Liver (tissue), 9 donors: ENCODE data around the gene SMAD6. TPM values are rescaled to one million over a fixed set of nuclear protein-coding genes. Genes with fewer than 3 reads are reported as not detected.

Experiments used
- DNase-seq: peaks from one replicate; pipeline ENCODE4 v3.0.0-alpha.2; 2017; ENCODE audit warnings: low spot score
- H3K27ac ChIP-seq, 2 donors: one replicate each; pipeline ENCODE4 v1.7.0; 2013; ENCODE audit warnings: inconsistent platforms in 2 of 2, low read length in 2 of 2, control low read depth in 1 of 2, low read depth in 1 of 2, mild to moderate bottlenecking in 1 of 2
- H3K27me3 ChIP-seq, 4 donors: one replicate each; pipeline versions ENCODE4 v1.6.1 to v1.7.0; 2013; ENCODE audit warnings: low read length in 3 of 4, inconsistent platforms in 1 of 4, mild to moderate bottlenecking in 1 of 4, moderate library complexity in 1 of 4; ENCODE audit not compliant: control insufficient read depth in 4 of 4, insufficient read depth in 4 of 4
- H3K36me3 ChIP-seq, 4 donors: one replicate each; pipeline versions ENCODE4 v1.6.1 to v1.7.0; 2013; ENCODE audit warnings: low read length in 3 of 4, mild to moderate bottlenecking in 3 of 4, low read depth in 1 of 4, moderate library complexity in 1 of 4; ENCODE audit not compliant: control insufficient read depth in 4 of 4, insufficient read depth in 3 of 4
- H3K4me1 ChIP-seq, 4 donors: one replicate each; pipeline versions ENCODE4 v1.6.1 to v1.7.0; 2013; ENCODE audit warnings: low read length in 3 of 4, mild to moderate bottlenecking in 3 of 4, moderate library complexity in 1 of 4; ENCODE audit not compliant: control insufficient read depth in 4 of 4, insufficient read depth in 4 of 4
- H3K4me3 ChIP-seq, 3 donors: one replicate each; pipeline versions ENCODE4 v1.6.1 to v1.7.0; 2013; ENCODE audit warnings: low read length in 3 of 3, control low read depth in 1 of 3, low read depth in 1 of 3, mild to moderate bottlenecking in 1 of 3
- H3K9ac ChIP-seq, 2 donors: one replicate each; pipeline ENCODE4 v1.7.0; 2013; ENCODE audit warnings: low read length in 2 of 2, mild to moderate bottlenecking in 2 of 2, moderate library complexity in 2 of 2, control low read depth in 1 of 2, low read depth in 1 of 2
- H3K9me3 ChIP-seq, 4 donors: one replicate each; pipeline versions ENCODE4 v1.6.1 to v1.7.0; 2013; ENCODE audit warnings: low read length in 3 of 4; ENCODE audit not compliant: control insufficient read depth in 4 of 4
- ATF3 ChIP-seq: IDR thresholded peaks from 2 replicates; pipeline ENCODE4 v1.6.1; 2016; ENCODE audit warnings: antibody characterized with exemption
- CTCF ChIP-seq: fragments of 150-350 bp; IDR thresholded peaks from 2 replicates; pipeline ENCODE4 v1.5.1; 2017; ENCODE audit warnings: improper control_type of control experiment, low read depth, low read length; ENCODE audit not compliant: missing input control
- EGR1 ChIP-seq, 2 donors: IDR thresholded peaks; 2 replicates each; pipeline ENCODE4 v1.6.1; 2016 to 2018; ENCODE audit warnings: antibody characterized with exemption in 2 of 2, low read depth in 2 of 2
- FOXA1 ChIP-seq: IDR thresholded peaks from 2 replicates; pipeline ENCODE4 v1.6.1; 2016; ENCODE audit warnings: antibody characterized with exemption
- FOXA2 ChIP-seq: IDR thresholded peaks from 2 replicates; pipeline ENCODE4 v1.6.1; 2016; ENCODE audit warnings: antibody characterized with exemption
- GABPA ChIP-seq, 2 donors: IDR thresholded peaks in 1 of 2; conservative IDR thresholded peaks in 1 of 2; 2 replicates each; pipeline ENCODE4 v1.6.1; 2016; ENCODE audit warnings: antibody characterized with exemption in 2 of 2, mild to moderate bottlenecking in 1 of 2, moderate library complexity in 1 of 2
- HNF4A ChIP-seq, 2 donors: conservative IDR thresholded peaks; 2 replicates each; pipeline ENCODE4 v1.6.1; 2016; ENCODE audit warnings: antibody characterized with exemption in 2 of 2, mild to moderate bottlenecking in 2 of 2
- HNF4G ChIP-seq: IDR thresholded peaks from 2 replicates; pipeline ENCODE4 v1.6.1; 2016; ENCODE audit warnings: antibody characterized with exemption
- JUND ChIP-seq, 2 donors: IDR thresholded peaks; 2 replicates each; pipeline ENCODE4 v1.6.1; 2016; ENCODE audit warnings: antibody characterized with exemption in 2 of 2
- MAX ChIP-seq: IDR thresholded peaks from 2 replicates; pipeline ENCODE4 v1.6.1; 2016; ENCODE audit warnings: antibody characterized with exemption
- NR2F2 ChIP-seq: IDR thresholded peaks from 2 replicates; pipeline ENCODE4 v1.6.1; 2016; ENCODE audit warnings: antibody characterized with exemption
- RAD21 ChIP-seq, 2 donors: IDR thresholded peaks; 2 replicates each; pipeline ENCODE4 v1.6.1; 2016; ENCODE audit warnings: antibody characterized with exemption in 2 of 2, mild to moderate bottlenecking in 2 of 2
- RXRA ChIP-seq, 2 donors: IDR thresholded peaks; 2 replicates each; pipeline ENCODE4 v1.6.1; 2017 to 2018; ENCODE audit warnings: antibody characterized with exemption in 2 of 2, mild to moderate bottlenecking in 1 of 2
- TAF1 ChIP-seq: conservative IDR thresholded peaks from 2 replicates; pipeline ENCODE4 v1.6.1; 2016; ENCODE audit warnings: antibody characterized with exemption, mild to moderate bottlenecking
- YY1 ChIP-seq: IDR thresholded peaks from 2 replicates; pipeline ENCODE4 v1.6.1; 2016; ENCODE audit warnings: antibody characterized with exemption, mild to moderate bottlenecking
- WGBS: extraction: QIAGEN DNeasy Blood & Tissue Kit; methylation state at CpG from one replicate; pipeline ENCODE4 v1.1.7; 2013; 5-methylcytosine and 5-hydroxymethylcytosine counted together
- polyA plus RNA-seq, 2 donors: library from polyadenylated mRNA; stranded (reverse) in 1 of 2; unstranded in 1 of 2; fragments of 200-250 nt in 1 of 2; fragments of >200 nt in 1 of 2; fragmentation: Nextera tagmentation in 1 of 2; extraction: Ambion mirVana in 1 of 2; gene quantifications; one replicate each; pipeline versions ENCODE4 v1.2.1 to v1.2.3, GENCODE V29; 2013 to 2015
- total RNA-seq, 2 donors: library from RNA; depleted of rRNA; stranded (reverse); fragments of >200 nt; gene quantifications; one replicate each; pipeline ENCODE4 v1.2.3, GENCODE V29; 2014
- TF ChIP-seq, protein P1 (sequence below): IDR thresholded peaks from 2 replicates; pipeline ENCODE4 v1.6.1; 2016; ENCODE audit warnings: antibody characterized with exemption, mild to moderate bottlenecking
- donor health status: healthy.
- donor health status: healthy.
- donor health status: healthy.
- donor health status: healthy.
- donor health status: healthy.

Gene SMAD6
- total and polyA plus RNA-seq, 4 donors = 1.2 to 15.1 (median 11.0) TPM

DNA sequence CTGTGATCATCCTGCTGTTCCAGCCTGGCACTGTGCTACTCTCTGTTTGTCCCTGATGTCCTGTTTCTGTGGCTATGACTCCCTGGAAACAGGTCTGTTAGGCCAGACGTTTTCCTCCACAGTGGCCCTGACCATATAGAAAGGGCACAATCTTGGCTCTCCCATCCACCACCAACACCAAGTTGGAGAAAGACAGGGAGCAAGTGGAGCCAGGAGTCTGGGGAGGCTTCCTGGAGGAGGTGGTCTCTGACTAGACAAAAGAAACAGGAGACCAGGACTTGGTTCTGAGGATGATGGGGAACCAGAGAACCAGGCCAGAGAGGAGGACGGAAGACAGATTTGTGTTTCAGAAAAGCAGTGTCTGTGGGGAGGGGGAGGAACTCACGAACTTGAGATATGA is 49.2 kb upstream of the SMAD6 start:
- peaks cover 25 to 77% (median 56%) of the 10 kb centered on the region in 4 donors for H3K4me1 ChIP-seq
- H3K4me3 ChIP-seq = no peak overlapping the region
- WGBS = 57% methylated on average over 3 of the region's 3 CpGs
- H3K27ac ChIP-seq = peak overlapping the region; percentile 63 to 85
- H3K9ac ChIP-seq = peak overlapping the region; percentile 31 to 43
- no peak for DNase-seq
- no peaks in the 10 kb centered on the region for H3K36me3 ChIP-seq
- H3K27me3 ChIP-seq = no peaks in the 10 kb centered on the region
- no peaks in the 10 kb centered on the region for H3K9me3 ChIP-seq
- TF ChIP-seq YY1 (no peak), RAD21 (IDR thresholded peaks at IDR 0.05) (no peak), JUND (IDR thresholded peaks at IDR 0.05) (no peak), FOXA1 (no peak), MAX (no peak), NR2F2 (no peak), TAF1 (no peak), CTCF (no peak), FOXA2 (no peak), HNF4G (no peak), ATF3 (no peak)
- TF ChIP-seq, protein P1, sequence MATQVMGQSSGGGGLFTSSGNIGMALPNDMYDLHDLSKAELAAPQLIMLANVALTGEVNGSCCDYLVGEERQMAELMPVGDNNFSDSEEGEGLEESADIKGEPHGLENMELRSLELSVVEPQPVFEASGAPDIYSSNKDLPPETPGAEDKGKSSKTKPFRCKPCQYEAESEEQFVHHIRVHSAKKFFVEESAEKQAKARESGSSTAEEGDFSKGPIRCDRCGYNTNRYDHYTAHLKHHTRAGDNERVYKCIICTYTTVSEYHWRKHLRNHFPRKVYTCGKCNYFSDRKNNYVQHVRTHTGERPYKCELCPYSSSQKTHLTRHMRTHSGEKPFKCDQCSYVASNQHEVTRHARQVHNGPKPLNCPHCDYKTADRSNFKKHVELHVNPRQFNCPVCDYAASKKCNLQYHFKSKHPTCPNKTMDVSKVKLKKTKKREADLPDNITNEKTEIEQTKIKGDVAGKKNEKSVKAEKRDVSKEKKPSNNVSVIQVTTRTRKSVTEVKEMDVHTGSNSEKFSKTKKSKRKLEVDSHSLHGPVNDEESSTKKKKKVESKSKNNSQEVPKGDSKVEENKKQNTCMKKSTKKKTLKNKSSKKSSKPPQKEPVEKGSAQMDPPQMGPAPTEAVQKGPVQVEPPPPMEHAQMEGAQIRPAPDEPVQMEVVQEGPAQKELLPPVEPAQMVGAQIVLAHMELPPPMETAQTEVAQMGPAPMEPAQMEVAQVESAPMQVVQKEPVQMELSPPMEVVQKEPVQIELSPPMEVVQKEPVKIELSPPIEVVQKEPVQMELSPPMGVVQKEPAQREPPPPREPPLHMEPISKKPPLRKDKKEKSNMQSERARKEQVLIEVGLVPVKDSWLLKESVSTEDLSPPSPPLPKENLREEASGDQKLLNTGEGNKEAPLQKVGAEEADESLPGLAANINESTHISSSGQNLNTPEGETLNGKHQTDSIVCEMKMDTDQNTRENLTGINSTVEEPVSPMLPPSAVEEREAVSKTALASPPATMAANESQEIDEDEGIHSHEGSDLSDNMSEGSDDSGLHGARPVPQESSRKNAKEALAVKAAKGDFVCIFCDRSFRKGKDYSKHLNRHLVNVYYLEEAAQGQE = no peak

- H3K9ac ChIP-seq = peak overlapping the region in 1 of 2 donors; percentile 43
- TF ChIP-seq HNF4A (conservative IDR thresholded peaks at IDR 0.05) (no peak), TAF1 (no peak)
- H3K27me3 ChIP-seq = no peaks in the 10 kb centered on the region
- no peaks in the 10 kb centered on the region for H3K9me3 ChIP-seq
- H3K4me3 ChIP-seq = no peak overlapping the region
- DNase-seq = no peak
- H3K27ac ChIP-seq = peak overlapping the region; percentile 63 to 85
- peaks cover 25 to 74% (median 53%) of the 10 kb centered on the region in 4 donors for H3K4me1 ChIP-seq
- no peaks in the 10 kb centered on the region for H3K36me3 ChIP-seq
- 90% methylated on average over 6 of the region's 6 CpGs for WGBS
These were observed 48.6 kb upstream of the SMAD6 start for GRCh38 chr15:66653398-66653797.

- WGBS = 82% methylated on average over 13 of the region's 13 CpGs
- Histone ChIP-seq H3K4me1 (peaks cover 25 to 69% (median 49%) of the 10 kb centered on the region in 4 donors), H3K27me3 (no peaks in the 10 kb centered on the region)
- TF ChIP-seq HNF4A (conservative IDR thresholded peaks at IDR 0.05) (no peak), RXRA (IDR thresholded peaks at IDR 0.05) (no peak), RAD21 (IDR thresholded peaks at IDR 0.05) (no peak), YY1 (no peak), FOXA1 (no peak), GABPA (IDR thresholded peaks at IDR 0.05 in 1 of 2, conservative IDR thresholded peaks at IDR 0.05 in 1 of 2) (no peak), ATF3 (no peak), FOXA2 (no peak), EGR1 (IDR thresholded peaks at IDR 0.05; ENCODE audit: low read depth in 2 of 2) (no peak)
- TF ChIP-seq, protein P1 = no peak
These were observed 48.2 kb upstream of the SMAD6 start for GRCh38 chr15:66653852-66654251.

More at GRCh38 chr15:66653852-66654251, 48.2 kb upstream of the SMAD6 start:
- no peak overlapping the region for H3K9ac ChIP-seq
- no peak for DNase-seq
- no peaks in the 10 kb centered on the region for H3K9me3 ChIP-seq
- no peaks in the 10 kb centered on the region for H3K36me3 ChIP-seq
- H3K27ac ChIP-seq = peak overlapping the region; percentile 63 to 85
- H3K4me3 ChIP-seq = no peak overlapping the region
